Activated B cell treated with CpG ODN at 0.5 μM for 24 hours (primary cell): ENCODE results near the gene NXF2B. TPM values are rescaled to one million over a fixed set of nuclear protein-coding genes. Genes with fewer than 3 reads are reported as not detected.

Experiments used
- ATAC-seq: fragments of 200-7000 bp; cut with Tn5 transposase; one replicate; pipeline ENCODE4 v1.10.0; 2021; ENCODE audit warnings: low read depth, mild to moderate bottlenecking, moderate library complexity
- CTCF ChIA-PET: fragments of 350-600 bp; sonication (Branson Sonifier 250); formaldehyde crosslinking; loops from one replicate; lab custom pipeline; 2021; ENCODE audit warnings: antibody characterized with exemption; lab: Charles Lee
- POLR2A ChIA-PET: fragments of 350-600 bp; sonication (Branson Sonifier 250); formaldehyde crosslinking; loops from one replicate; lab custom pipeline; 2021; ENCODE audit warnings: antibody characterized with exemption; lab: Charles Lee
- DNase-seq: peaks from one replicate; pipeline ENCODE4 v3.0.0; 2022
- H3K27ac Mint-ChIP-seq: one replicate; pipeline ENCODE4 v1.8.0; 2020; ENCODE audit warnings: mixed read lengths
- H3K27me3 Mint-ChIP-seq: one replicate; pipeline ENCODE4 v1.8.0; 2021; ENCODE audit warnings: mixed read lengths
- H3K36me3 Mint-ChIP-seq: one replicate; pipeline ENCODE4 v1.8.0; 2021; ENCODE audit warnings: low read depth, mixed read lengths
- H3K4me1 Mint-ChIP-seq: one replicate; pipeline ENCODE4 v1.8.0; 2021; ENCODE audit warnings: mixed read lengths
- H3K4me3 Mint-ChIP-seq: one replicate; pipeline ENCODE4 v1.8.0; 2020; ENCODE audit warnings: mild to moderate bottlenecking, mixed read lengths
- H3K9me3 Mint-ChIP-seq: one replicate; pipeline ENCODE4 v1.8.0; 2020; ENCODE audit warnings: mixed read lengths
- CTCF ChIP-seq: fragments of 200-600 bp; IDR thresholded peaks from one replicate; pipeline ENCODE4 v1.8.0; 2022; ENCODE audit warnings: antibody characterized with exemption, mild to moderate bottlenecking
- intact Hi-C: fragments of 100-400 bp; cut with micrococcal nuclease; formaldehyde crosslinking; loops from one replicate; pipeline ENCODE4 v1.15.1; 2024
- total RNA-seq: library from RNA; stranded (reverse); gene quantifications from 2 replicates; pipeline ENCODE4 v1.2.3, GENCODE V29; 2022

Gene NXF2B
- total RNA-seq, 1 donor from 2014 or later = not detected

GRCh38 chrX:102339312-102340298, 100.2 kb downstream of the NXF2B start:
- no peaks in the 10 kb centered on the region for H3K27me3 Mint-ChIP-seq
- no peaks in the 10 kb centered on the region for H3K4me1 Mint-ChIP-seq
- ChIA-PET POLR2A (no interaction called here), CTCF (no interaction called here)
- DNase-seq (no peak), ATAC-seq (no peak)
- no peak for TF ChIP-seq CTCF
- intact Hi-C loops = no loop called here
- no peak overlapping the region for H3K4me3 Mint-ChIP-seq
- H3K27ac Mint-ChIP-seq = no peak overlapping the region
- H3K36me3 Mint-ChIP-seq = no peaks in the 10 kb centered on the region
- no peaks in the 10 kb centered on the region for H3K9me3 Mint-ChIP-seq

DNA sequence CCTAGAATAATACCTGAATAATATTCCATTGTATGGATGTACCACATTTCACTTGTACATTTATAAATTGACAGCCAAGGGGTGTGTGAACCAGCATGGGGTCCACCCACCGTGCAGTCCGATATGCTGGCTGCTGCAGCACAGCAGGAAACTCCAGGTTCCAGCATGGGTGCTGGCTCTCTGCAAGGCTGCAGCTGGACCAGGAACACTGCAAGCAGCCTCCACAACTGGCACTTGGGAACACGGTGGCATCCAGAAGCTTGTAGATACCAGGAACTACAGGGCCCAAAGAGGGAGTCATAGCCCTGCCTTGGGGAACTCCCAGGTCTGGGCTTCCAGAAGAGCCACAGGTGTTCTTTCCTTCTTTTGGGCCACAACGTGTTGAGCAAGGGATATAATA, 101.6 kb downstream of the NXF2B start:
- H3K4me1 Mint-ChIP-seq = no peaks in the 10 kb centered on the region
- ChIA-PET CTCF (no interaction called here), POLR2A (no interaction called here)
- no peaks in the 10 kb centered on the region for H3K9me3 Mint-ChIP-seq
- no peak for TF ChIP-seq CTCF
- H3K27ac Mint-ChIP-seq = no peak overlapping the region
- no peaks in the 10 kb centered on the region for H3K36me3 Mint-ChIP-seq
- no peak overlapping the region for H3K4me3 Mint-ChIP-seq
- DNase-seq = no peak
- no peak for ATAC-seq
- H3K27me3 Mint-ChIP-seq = no peaks in the 10 kb centered on the region
- intact Hi-C loops = no loop called here

Other genes with a start within 250 kb of the NXF2B start
- gene TCP11X1, start 224.7 kb downstream of the NXF2B start, total RNA-seq = not detected in 2 replicates
- not detected in 2 replicates for gene NXF2, start 192.8 kb downstream of the NXF2B start, total RNA-seq
- not detected in 2 replicates for gene TCP11X2, start 31.8 kb upstream of the NXF2B start, total RNA-seq
- gene TMSB15A, start 76.7 kb upstream of the NXF2B start, total RNA-seq = not detected in 2 replicates
- 12.0 and 12.4 TPM in 2 replicates for gene ARMCX5, start 159.5 kb upstream of the NXF2B start, total RNA-seq
- 4.6 and 5.9 TPM in 2 replicates for gene GPRASP1, start 211.5 kb upstream of the NXF2B start, total RNA-seq